Activated naive CD4-positive, alpha-beta T cell (primary cell): Measurements from ENCODE around the gene HACD3.
"Not testable (repeated sequence)": the region's sequence is repeated elsewhere in the genome, so short reads cannot be mapped to it uniquely, and the experiment has no call there.

ENCODE experiments used
- DNase-seq, 4 experiments: peaks; one replicate each; lab custom pipeline; 2025; lab: John Stamatoyannopoulos, UW

HACD3 gene

DNA sequence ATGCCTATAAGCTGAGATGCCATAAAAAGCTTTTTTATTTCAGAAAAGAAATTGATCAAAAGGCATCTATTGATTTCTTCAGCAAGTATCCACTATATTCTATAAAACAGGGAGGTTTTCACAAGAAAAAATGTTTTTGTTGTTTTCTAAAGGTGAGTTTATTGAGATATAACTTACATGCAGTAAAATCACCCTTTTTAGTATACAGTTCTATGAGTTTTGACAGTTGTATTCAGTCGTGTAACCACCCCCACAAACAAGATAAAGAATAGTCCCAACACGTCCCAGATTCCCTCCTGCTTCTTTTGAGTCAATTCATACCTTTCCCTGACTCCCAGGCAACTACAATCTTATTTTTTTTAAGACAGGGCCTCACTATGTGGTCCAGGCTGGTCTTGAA lies 72.9 kb downstream of the HACD3 start:
- DNase-seq: no peak

DNA sequence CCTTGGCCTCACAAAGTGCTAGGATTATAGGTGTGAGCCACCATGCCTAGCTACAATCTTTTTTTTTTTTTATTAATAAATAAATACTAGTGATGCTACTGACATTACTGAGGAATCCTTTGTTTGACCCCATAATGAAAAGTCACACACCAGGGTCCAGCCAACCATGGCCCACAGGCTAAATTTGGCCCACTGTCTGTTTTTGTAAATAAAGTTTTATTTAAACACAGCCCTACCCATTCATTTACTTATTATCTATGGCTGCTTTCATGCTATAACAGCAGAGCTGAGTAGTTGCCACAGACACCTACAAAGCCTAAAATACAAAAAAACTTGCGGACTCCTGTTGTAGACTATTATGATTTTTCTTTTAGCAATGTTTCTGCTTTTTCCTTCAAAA lies 73.3 kb downstream of the HACD3 start:
- DNase-seq: no peak

DNA sequence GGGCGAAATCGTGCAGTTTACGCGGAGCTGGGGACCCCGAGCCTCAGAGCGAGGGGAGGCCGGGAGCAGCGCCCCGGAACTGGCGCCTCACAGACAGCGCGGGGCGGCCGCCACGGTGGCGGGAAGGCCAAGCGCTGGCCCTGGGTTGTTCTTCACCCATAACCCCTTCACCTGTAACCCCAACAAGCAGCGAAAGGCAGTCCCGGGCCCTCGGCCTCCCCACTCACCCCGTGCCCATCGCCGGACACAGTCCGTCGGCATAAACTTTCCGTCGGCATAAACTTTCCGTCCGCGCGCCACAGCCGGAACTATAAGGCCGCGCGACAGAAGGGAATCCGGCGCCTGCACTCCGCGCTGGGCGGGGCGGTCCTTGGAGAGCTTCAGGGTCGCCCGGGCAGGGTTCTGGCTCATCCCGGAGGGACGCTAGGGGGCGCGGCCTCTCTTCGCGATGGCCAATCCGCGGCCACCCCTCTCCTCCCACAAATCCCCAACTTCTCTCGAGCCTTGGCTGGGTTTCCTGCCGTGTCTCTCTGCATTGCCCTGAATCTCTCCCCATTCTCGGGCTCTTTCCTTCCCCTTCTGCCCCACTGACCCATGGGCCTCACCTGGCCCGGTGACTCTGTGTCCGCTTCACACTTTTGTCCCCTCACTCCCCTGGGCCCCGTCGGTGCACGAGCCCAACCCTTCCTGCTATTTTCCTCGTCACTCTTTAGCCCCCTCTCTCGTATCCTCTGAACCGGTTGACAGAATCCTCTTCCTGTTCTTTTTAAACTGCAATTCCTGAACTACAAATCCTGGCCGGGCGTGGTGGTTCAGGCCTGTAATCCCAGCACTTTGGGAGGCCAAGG lies 80.8 kb downstream of the HACD3 start, which contains the start of gene INTS14:
Gene INTS14 (minus strand): TSS at position 261 of the 848 bp plus-strand sequence. CDS start 3,751 bp downstream, outside the sequence.
- peak; percentile 81 to 90 (median 84) for DNase-seq

DNA sequence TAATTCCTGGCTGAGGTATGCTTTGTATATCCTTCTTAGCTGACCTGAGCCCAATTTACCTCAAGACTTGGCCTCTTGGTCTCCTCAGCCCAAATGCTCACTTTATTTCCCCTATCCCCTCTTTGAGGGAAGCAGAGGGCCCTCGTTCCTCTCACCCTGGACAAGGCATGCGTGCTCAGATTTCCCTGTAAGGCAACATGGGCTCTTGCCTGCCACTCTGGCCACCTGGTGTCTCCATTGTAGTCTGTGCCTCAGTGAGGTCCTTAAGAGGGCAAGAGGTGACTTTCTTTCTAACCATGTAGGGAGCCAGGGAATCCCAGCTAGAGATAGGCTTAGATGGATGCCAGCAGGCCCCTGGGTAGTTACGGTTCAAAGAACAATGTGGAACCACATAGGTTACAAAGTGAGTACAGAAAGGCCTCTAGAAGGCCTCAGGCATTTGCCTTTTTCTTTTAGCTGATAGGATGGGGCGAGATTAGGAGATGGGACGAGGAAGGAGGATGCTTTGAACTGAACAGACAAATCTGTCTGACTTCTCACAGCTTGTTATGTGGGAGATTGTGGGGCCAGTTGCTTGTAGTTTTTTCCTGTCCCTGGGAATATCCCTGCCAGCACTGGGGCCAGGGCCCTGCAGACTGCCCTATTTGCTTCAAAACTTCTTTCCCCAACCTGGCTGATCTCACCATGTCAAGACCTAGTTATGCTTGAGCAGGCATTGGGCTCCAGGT lies 81.8 kb downstream of the HACD3 start:
- DNase-seq: no peak

DNA sequence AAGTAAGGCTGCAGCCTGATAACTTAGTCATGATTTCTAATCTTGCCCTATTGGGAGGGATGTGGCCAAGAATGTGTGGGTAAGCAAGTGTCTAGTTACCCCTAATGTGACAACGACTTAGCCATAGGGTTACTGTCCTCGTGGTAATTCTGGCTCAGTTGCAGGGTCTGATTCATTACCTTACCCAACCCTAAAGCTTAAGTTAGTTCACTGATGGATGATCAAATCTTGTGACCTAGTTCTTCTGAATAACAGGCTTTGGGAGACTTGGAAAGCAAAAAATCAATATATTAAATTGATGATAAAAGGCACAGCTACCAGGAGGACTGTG lies 82.3 kb downstream of the HACD3 start:
- no peak for DNase-seq

DNA sequence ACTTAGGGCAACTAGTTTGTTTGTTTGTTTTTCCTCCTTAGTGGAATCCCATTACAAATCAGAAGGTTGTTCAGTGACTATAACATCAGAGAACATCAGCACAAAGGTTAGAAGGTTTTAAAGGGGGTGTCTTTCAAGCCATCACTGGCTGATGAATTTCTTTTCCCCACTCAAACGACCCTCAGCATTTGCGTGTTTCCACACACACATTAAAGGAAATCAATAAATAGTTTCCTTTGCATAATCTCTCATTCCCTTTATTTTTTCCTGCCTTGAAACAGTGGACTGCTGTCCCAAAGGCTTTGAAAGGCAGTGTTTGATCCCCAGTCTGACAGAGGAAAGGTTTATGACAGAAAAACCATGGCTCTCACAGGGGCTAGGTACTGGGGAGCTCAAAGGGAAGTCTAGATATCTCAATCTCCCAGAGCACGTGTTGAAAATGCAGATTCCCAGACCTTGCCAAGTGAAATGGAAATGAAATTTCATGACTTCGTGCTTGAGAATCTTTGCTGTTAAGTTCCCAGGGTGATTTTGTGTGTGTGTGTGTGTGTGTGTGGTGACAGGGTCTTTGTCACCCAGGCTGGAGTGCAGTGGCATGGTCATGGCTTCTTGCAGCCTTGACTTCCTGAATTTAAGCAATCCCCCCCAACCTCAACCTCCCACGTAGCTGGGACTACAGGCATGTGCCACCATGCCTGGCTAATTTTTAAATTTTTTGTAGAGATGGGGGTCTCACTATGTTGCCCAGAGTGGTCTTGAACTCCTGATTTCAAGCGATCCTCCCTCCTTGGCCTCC lies 82.9 kb downstream of the HACD3 start:
- DNase-seq: no peak

DNA sequence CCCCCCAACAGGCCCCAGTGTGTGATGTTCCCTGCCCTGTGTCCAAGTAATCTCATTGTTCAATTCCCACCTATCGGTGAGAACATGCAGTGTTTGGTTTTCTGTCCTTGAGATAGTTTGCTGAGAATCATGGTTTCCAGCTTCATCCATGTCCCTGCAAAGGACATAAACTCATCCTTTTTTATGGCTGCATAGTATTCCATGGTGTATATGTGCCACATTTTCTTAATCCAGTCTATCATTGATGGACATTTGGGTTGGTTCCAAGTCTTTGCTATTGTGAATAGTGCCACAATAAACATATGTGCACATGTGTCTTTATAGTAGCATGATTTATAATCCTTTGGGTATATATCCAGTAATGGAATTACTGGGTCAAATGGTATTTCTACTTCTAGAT lies 85.6 kb downstream of the HACD3 start:
- not testable (repeated sequence) for DNase-seq

DNA sequence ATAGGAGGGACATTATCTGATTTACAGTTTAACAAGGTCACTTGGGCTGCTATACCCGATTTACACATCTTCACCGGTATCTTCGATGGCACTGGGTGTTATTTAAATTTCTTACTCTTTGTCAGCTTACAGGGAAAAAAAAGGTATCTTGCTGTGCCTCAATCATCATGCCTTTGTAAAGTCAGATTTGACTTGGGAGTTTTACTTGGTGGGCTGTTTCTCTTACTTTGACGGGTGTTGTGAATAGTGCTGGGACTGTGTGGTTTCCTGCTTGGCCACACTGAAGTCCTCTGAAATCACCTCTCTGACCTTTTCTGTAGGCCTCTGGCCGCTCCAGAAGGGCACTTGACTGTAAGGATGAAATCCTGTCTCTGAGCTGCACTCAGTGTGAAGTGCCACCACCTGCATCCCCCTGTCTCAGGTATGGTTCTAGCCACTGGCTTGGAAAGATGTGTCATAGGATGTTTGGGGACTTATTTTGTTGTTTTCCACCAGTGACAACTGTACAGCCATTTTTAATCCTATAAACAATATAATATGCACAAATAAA lies 88.4 kb downstream of the HACD3 start:
- DNase-seq: no peak

DNA sequence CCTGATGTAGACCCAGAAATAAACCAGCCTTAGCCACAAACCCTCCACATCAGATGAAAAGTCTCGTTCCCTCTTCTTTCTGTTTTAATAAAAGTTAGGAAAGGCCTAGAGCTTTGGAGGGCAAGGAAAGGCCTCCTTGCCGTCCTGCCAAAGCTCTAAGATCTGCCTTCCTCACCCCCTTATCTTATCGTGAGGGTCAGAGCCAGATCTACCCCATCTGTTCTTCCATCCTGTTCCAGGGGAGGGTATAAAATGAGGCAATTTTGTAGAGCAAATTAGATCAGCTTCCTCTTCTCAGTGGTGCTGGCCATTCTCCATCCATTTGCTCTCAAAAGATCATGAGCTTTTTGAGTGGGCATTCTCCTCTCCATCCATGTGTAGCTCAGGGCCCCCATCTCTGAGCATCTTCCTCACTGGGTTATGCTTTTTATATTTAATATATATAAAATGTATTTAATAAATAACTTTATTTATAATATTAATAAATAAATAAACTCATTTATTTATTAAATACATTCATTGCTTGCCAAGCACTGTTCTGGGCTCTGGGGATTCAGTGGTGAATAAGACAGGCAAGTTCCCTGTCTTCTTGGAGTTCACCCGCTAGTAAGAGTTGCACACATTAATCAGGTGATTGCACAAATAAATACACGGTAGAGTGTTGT lies 89.5 kb downstream of the HACD3 start:
- DNase-seq: no peak

DNA sequence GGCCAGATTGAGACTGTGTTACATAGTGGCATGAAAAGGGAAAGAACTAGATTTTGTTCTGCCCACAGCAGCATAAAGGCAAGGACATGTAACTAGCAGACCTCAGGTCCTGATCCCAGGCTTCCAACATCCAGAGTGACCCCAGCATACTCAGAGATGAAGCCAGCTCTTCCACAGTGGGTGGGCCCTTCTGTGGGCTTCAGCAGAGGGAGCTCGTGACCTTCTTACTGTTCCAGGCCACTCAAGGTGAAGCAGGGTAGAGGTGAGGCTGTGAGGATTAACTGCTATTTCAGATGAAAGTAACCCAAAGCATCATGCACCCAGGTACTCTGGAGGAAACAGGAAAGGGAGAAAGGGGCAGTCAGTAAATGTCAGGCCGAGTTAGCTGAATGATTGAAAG lies 90.6 kb downstream of the HACD3 start:
- DNase-seq: no peak

DNA sequence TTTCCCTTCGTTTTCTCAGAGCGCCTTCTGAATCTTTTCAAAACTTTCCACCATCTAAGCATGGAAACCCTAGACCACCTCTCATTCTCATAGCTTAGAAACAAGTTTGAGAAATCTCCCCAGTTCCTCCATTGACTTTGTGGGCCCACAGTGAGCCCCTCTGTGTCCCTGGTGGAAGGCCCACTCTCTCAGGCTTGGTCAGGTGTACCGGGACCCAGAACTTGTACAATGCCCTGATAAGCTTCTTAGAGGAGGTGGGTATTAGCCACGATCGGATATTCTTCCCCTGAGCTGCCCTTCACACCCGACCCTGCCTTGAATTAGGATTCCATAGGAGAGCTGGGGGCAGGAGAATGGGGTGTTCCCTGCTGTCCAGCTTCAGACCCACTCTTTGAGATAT lies 91.4 kb downstream of the HACD3 start, which contains the start of gene SLC24A1:
Gene SLC24A1 (plus strand): TSS at position 301 of the 400 bp plus-strand sequence. CDS start 2,143 bp downstream, outside the sequence.
- DNase-seq: no peak

DNA sequence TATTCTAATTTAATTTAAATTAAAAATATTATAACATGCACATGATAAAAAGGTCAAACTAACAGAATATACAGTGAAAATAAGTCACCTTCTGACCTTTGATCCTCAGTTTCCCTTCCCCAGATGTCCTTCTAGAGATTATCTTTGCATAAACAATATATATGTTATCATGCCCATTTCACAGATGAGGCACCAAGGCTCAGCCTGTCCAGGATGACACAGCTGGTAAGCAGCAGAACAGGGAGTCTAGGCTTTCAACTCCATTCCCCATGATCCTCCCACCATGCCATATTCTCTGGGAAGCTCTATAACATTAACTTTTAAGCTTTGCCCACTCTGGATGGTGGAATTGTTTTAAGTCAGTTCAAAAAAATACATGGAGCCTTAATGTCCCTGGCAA lies 92.8 kb downstream of the HACD3 start:
- no peak for DNase-seq

DNA sequence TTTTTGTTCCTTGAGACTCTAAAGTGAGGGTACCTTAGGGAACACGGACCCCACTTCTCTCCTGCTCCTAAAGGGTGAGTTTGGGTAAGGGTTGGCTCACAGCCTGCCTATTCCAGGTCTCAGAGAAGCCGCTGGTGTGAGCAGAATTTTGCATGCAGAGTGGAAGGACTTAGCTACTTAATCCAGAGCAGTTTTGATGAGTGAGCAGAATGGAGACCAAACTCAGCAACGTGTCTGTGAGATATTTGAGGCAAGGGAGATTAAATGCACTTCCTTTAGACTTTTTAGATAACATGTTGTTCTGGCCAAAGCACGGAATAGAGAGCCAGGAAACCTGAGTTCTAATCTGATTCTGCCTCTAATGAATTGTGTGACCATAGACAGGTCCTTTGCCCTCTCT lies 96.6 kb downstream of the HACD3 start:
- DNase-seq: no peak
